Panc1 (cell line): ENCODE data around the gene DCAF11.

ENCODE experiments used
- POLR2AphosphoS5 ChIP-seq: IDR thresholded peaks from 2 replicates; pipeline ENCODE4 v1.6.1; 2012; ENCODE audit warnings: mild to moderate bottlenecking, low read depth, low read length, moderate library complexity
- TF ChIP-seq, protein P1 (sequence below): fragments of 450-650 bp; IDR thresholded peaks from 2 replicates; pipeline ENCODE4 v1.5.1; 2017; ENCODE audit warnings: mild to moderate bottlenecking
- TF ChIP-seq, protein P2 (sequence below), 2 experiments: IDR thresholded peaks; 2 replicates each; pipeline ENCODE4 v1.6.1; 2011 to 2012; ENCODE audit warnings: low read depth in 2 of 2, control low read depth in 1 of 2, low read length in 1 of 2, mild to moderate bottlenecking in 1 of 2, moderate library complexity in 1 of 2; ENCODE audit not compliant: insufficient read depth in 1 of 2

DNA sequence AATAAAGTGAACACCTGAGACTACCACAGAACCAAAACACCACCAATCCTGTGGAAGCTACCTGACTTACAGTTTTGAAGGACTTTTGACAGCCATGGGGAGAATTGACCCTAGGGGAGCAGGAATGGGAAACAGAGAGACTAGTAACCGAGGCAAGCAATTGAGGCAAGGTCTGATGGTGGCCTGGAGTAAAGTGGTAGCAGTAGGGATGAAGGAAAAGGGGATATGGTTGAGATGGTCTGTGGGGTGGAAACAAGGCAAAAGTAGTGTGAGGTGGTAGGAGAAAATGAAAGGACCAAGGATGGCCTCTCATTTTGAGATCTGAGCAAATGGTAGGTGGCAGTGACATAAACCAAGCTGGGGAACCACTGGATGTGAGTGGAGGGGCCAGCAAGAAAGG lies 42.3 kb downstream of the DCAF11 start:
- no peak for TF ChIP-seq POLR2AphosphoS5
- TF ChIP-seq, protein P1, sequence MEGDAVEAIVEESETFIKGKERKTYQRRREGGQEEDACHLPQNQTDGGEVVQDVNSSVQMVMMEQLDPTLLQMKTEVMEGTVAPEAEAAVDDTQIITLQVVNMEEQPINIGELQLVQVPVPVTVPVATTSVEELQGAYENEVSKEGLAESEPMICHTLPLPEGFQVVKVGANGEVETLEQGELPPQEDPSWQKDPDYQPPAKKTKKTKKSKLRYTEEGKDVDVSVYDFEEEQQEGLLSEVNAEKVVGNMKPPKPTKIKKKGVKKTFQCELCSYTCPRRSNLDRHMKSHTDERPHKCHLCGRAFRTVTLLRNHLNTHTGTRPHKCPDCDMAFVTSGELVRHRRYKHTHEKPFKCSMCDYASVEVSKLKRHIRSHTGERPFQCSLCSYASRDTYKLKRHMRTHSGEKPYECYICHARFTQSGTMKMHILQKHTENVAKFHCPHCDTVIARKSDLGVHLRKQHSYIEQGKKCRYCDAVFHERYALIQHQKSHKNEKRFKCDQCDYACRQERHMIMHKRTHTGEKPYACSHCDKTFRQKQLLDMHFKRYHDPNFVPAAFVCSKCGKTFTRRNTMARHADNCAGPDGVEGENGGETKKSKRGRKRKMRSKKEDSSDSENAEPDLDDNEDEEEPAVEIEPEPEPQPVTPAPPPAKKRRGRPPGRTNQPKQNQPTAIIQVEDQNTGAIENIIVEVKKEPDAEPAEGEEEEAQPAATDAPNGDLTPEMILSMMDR: no peak
- TF ChIP-seq, protein P2, sequence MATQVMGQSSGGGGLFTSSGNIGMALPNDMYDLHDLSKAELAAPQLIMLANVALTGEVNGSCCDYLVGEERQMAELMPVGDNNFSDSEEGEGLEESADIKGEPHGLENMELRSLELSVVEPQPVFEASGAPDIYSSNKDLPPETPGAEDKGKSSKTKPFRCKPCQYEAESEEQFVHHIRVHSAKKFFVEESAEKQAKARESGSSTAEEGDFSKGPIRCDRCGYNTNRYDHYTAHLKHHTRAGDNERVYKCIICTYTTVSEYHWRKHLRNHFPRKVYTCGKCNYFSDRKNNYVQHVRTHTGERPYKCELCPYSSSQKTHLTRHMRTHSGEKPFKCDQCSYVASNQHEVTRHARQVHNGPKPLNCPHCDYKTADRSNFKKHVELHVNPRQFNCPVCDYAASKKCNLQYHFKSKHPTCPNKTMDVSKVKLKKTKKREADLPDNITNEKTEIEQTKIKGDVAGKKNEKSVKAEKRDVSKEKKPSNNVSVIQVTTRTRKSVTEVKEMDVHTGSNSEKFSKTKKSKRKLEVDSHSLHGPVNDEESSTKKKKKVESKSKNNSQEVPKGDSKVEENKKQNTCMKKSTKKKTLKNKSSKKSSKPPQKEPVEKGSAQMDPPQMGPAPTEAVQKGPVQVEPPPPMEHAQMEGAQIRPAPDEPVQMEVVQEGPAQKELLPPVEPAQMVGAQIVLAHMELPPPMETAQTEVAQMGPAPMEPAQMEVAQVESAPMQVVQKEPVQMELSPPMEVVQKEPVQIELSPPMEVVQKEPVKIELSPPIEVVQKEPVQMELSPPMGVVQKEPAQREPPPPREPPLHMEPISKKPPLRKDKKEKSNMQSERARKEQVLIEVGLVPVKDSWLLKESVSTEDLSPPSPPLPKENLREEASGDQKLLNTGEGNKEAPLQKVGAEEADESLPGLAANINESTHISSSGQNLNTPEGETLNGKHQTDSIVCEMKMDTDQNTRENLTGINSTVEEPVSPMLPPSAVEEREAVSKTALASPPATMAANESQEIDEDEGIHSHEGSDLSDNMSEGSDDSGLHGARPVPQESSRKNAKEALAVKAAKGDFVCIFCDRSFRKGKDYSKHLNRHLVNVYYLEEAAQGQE (IDR thresholded peaks at IDR 0.05; ENCODE audit: insufficient read depth in 1 of 2, low read depth in 2 of 2, low read length in 1 of 2): no peak
